GM12872 (cell line): ENCODE data around the gene R3HDML.

Experiments
- CTCF ChIP-seq: IDR thresholded peaks from 3 replicates; pipeline ENCODE4 v1.5.1; 2011; ENCODE audit warnings: low read depth, mild to moderate bottlenecking, low read length, moderate library complexity; ENCODE audit not compliant: insufficient read depth

R3HDML gene

DNA sequence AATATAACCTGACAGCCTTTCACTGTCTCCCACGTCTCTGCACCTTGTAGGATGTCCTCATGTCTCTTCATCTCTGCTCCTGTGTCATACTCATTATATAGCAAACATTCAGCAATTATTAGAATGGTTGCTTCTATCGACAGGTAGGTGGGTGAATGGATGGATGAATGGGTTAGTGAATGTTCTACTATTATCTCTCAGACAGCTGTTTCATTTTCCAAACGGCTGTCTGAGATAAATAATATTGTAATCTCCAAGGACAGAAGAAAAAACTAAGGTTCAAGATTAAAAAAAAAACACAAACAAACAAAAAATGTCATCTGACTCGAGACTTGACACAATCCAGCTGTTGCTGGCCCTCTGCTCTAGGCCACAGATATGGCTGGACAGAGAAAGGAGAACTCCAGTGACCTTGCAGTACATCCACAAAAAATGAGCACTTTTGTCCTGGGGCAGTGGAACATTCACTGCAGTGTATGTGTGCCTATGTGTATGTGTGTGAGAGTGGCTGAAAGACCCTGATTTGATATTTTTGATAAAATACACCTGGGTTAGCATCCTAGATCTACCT, 20.8 kb downstream of the R3HDML start:
- TF ChIP-seq CTCF: no peak

GRCh38 chr20:44358776-44359175, 21.9 kb downstream of the R3HDML start:
- no peak for TF ChIP-seq CTCF

GRCh38 chr20:44360221-44360620, 23.4 kb downstream of the R3HDML start:
- TF ChIP-seq CTCF: no peak

DNA sequence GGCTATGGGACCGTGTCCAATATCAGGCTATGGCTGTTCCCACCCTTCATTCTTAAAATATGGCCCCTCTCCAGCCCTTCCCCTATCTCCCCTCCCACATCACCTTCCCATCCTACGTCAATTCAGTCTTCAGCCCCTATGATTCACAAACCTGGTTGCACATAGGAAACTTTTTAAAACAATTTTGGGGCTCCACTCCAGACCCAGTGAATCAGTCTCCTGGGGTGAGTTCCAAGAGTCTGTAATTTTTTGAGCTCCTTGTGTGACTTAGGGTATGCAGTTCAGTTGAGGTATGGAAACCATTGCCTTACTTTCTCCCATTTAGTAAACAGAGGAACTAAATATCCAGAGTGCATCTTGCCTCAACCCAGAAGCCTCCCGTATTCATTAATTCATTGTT, 24.2 kb downstream of the R3HDML start:
- no peak for TF ChIP-seq CTCF

DNA sequence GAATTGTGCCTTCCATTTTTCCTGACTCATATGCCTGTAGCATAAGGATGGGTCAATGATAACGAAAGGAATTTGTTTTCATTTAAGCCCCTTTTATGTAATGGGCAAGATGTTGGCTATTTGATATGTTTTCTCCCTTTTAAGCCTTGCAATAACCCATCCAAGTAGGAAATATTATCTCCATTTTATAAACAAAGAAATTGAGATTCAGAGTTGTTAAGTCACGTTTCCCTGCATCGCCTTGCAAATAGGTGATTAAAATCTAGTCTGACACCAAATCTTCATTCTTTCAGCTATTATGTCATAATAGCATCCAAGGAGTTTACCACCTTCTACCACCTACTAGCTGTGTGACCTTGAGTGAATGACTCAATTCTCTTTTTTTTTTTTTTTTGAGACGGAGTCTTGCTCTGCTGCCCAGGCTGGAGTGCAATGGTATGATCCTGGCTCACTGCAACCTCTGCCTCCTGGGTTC, 25.7 kb downstream of the R3HDML start:
- TF ChIP-seq CTCF: no peak

GRCh38 chr20:44364068-44364467, 27.2 kb downstream of the R3HDML start:
- TF ChIP-seq CTCF: no peak

GRCh38 chr20:44364780-44365179, 27.9 kb downstream of the R3HDML start:
- no peak for TF ChIP-seq CTCF
